22Rv1 (cell line): Measurements from ENCODE around the gene PITPNB.

Experiments used
- H3K27ac ChIP-seq: fragments of 450-650 bp; 2 replicates; pipeline ENCODE4 v1.5.1; 2017
- ZFX ChIP-seq: fragments of 450-650 bp; IDR thresholded peaks from 2 replicates; pipeline ENCODE4 v1.6.1; 2017; ENCODE audit warnings: antibody characterized with exemption, borderline replicate concordance
- TF ChIP-seq, protein P1 (sequence below): fragments of 450-650 bp; IDR thresholded peaks from 2 replicates; pipeline ENCODE4 v1.5.1; 2017; ENCODE audit warnings: mild to moderate bottlenecking

Gene PITPNB

DNA sequence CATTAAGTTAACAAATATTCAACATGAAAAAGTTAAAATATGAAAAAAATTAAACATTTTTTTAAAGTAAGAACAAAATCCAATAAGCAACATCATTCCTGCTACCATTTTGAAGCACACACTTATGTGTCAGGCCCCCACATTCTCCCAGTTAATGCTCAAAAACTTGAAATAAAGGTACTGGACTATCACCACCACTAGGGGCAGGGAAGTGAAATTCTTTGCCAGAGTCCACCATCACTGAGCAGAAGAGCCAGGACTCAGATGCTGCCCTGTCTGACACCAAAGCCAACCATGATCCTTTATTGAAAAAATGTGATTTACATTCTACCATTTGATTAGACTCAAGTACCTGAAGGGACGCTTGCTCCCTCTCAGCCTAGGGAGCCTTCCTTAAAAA is 39.1 kb downstream of the PITPNB start:
- TF ChIP-seq, protein P1, sequence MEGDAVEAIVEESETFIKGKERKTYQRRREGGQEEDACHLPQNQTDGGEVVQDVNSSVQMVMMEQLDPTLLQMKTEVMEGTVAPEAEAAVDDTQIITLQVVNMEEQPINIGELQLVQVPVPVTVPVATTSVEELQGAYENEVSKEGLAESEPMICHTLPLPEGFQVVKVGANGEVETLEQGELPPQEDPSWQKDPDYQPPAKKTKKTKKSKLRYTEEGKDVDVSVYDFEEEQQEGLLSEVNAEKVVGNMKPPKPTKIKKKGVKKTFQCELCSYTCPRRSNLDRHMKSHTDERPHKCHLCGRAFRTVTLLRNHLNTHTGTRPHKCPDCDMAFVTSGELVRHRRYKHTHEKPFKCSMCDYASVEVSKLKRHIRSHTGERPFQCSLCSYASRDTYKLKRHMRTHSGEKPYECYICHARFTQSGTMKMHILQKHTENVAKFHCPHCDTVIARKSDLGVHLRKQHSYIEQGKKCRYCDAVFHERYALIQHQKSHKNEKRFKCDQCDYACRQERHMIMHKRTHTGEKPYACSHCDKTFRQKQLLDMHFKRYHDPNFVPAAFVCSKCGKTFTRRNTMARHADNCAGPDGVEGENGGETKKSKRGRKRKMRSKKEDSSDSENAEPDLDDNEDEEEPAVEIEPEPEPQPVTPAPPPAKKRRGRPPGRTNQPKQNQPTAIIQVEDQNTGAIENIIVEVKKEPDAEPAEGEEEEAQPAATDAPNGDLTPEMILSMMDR, result peak; percentile 47
- TF ChIP-seq ZFX, result no peak
- no peak overlapping the region for H3K27ac ChIP-seq

DNA sequence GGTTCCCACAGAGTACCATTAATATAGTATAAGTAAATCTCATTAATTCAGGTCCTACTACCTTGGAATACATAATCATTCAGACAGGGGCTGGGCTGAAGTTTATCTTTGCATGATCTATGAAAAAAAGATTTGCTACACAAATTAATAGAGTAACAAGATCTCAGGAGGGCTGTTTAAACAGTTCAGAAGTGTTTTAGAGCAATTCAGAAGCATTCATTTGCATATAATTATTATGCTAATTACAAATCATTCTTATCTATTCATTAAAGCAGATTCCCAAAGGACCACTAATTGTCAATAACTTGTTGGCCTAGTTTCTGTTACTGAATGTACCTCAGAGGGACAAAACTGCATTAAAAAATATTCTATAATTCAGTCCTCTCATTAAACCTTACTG is 40.5 kb downstream of the PITPNB start:
- H3K27ac ChIP-seq, result no peak overlapping the region
- TF ChIP-seq, protein P1, result no peak
- no peak for TF ChIP-seq ZFX

GRCh38 chr22:27877501-27877900 is 41.6 kb downstream of the PITPNB start:
- TF ChIP-seq, protein P1, result no peak
- TF ChIP-seq ZFX, result no peak
- H3K27ac ChIP-seq, result no peak overlapping the region

DNA sequence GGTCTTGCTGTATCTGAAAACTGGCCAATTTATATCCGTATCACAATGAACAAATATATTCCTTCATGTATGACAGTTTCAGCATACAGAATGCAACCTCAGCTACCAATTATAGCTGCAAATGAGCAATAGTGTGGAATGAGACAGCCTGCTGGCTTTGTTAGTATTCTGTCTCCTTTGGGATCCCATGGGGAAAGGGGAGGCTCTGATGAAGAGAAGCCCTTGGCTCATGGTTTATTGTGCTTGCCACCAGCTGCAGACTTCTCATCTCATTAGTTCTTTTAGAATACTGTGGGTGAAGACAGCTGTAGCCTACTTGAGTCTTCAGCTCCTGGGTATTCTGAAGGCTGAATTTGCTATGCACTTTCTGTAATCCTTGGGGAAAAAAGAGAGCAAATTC is 42.4 kb downstream of the PITPNB start:
- TF ChIP-seq, protein P1, result no peak
- no peak for TF ChIP-seq ZFX
- no peak overlapping the region for H3K27ac ChIP-seq

DNA sequence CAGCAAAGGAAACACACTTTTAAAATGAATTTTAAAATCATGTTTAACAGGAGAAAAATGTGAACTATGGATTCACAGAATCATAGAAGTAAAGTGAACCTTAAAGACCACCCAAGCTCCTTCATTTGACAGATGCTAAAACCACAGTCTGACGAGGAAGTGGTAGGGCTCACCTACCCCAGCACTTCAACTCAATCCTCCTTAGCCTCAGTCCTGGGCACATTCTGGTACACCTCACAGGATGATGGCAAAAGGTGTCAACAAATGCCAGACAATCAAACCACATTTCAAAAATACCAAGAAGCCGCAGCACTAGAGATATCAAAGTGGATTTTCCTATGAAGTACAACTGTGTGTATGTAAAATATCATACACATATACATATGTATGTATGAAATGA is 43.1 kb downstream of the PITPNB start:
- TF ChIP-seq, protein P1, result no peak
- TF ChIP-seq ZFX, result no peak
- no peak overlapping the region for H3K27ac ChIP-seq

DNA sequence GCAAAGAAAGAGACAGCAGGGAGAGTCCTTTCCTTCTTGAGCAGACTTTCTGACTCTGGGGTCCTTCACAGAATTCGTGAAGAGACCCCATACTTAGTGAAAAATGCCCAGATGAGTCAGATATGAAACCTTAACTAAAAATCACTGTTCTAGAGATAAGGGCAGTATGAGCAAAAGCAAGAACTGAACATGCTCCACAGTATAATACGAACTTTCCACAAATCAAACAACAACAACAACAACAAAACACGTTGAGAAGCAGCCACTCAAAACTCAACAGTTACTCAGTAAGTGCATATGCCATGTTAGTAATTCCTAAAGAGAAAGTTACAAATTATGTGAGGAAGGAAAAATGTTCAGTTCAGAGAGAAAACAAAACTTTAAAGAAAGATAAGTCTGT is 44.3 kb downstream of the PITPNB start:
- TF ChIP-seq, protein P1, result no peak
- no peak for TF ChIP-seq ZFX
- H3K27ac ChIP-seq, result no peak overlapping the region

DNA sequence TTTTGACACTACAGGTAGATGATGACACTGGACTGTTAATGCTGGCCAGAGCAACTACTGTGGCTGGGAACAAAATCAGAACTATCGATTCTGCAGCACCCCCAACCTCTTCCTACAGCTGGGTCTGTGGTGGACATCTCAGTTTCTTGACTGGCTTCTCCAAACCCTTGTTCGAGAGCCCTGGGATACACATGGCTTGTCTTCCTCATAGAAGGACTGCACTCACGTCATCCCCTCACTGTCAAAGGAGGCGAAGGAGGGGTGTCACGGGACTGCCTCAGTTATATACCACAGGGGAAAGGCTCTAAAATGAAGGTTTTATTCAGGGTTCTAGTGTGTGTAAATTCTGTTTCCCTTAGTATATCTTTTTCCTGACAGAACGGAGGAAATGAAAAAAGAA is 44.9 kb downstream of the PITPNB start:
- TF ChIP-seq, protein P1, result no peak
- TF ChIP-seq ZFX, result no peak
- no peak overlapping the region for H3K27ac ChIP-seq
